ENCODE measurements around the gene PEX26.

PEX26 gene

DNA sequence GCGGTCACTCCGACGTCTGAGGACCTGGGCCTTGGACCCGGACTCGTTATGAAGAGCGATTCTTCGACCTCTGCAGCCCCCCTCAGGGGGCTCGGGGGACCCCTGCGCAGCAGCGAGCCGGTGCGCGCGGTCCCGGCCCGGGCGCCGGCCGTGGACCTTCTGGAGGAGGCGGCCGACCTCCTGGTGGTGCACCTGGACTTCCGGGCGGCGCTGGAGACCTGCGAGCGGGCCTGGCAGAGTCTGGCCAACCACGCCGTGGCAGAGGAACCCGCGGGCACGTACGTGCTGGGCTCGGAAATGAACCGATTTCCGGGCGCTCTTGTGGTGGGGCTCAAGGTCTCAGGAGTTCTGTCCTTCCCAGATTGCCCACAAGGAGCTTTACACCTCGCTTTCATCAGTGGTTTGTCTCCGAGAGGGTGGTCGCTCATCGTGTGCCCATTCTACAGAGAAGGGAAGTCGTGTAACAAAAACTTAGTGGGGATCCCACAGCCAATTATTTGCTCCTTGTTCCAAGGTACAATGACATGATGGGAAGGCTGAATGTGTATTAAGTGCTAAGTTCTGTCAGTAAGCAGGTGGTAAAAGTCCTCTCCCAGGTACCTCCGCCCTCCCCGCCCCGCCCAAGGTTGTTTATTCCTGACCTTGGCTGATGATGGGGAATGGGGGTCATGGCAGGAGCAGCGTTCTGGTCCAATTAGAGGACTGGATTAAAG is 695 bp downstream of the PEX26 start:
- DNase-seq = peak; percentile 49
- Histone ChIP-seq H3K4me3 (ENCODE audit: insufficient read depth in 1 of 2, low read depth in 1 of 2, low read length in 2 of 2) (peak overlapping the region; percentile 86 to 92), H2BK120ac (ENCODE audit: low read depth, low read length) (no peak overlapping the region), H3K9ac (ENCODE audit: low read length) (peak overlapping the region; percentile 99), H3K36me3 (ENCODE audit: control insufficient read depth in 1 of 2, insufficient read depth in 2 of 2, low read depth in 1 of 2, low read length in 2 of 2) (peaks cover 12 to 42% of the 10 kb centered on the region in 2 experiments), H4K8ac (ENCODE audit: low read length) (peak overlapping the region; percentile 90), H3K4ac (ENCODE audit: low read depth in 1 of 2, low read length in 2 of 2) (peak overlapping the region in 1 of 2 experiments; percentile 84), H3K27ac (ENCODE audit: low read length, poor library complexity, severe bottlenecking) (peak overlapping the region; percentile 66), H3K18ac (ENCODE audit: low read depth in 1 of 2, low read length in 2 of 2) (peak overlapping the region; percentile 35 to 91), H2BK12ac (ENCODE audit: low read length in 2 of 2) (no peak overlapping the region), H2BK15ac (ENCODE audit: low read depth, poor library complexity, severe bottlenecking) (peak overlapping the region; percentile 41), H3K4me1 (ENCODE audit: control insufficient read depth, insufficient read depth, low read depth, low read length) (peaks cover 10% of the 10 kb centered on the region), H2BK5ac (ENCODE audit: low read depth, low read length, poor library complexity, severe bottlenecking) (peak overlapping the region; percentile 5), H3K27me3 (ENCODE audit: control insufficient read depth in 1 of 2, insufficient read depth in 1 of 2, low read length in 2 of 2) (no peaks in the 10 kb centered on the region), H3K23ac (ENCODE audit: low read length in 2 of 2) (peak overlapping the region in 1 of 2 experiments; percentile 91), H3K79me1 (replicated peaks; ENCODE audit: low read length, poor library complexity, severe bottlenecking) (peaks cover 16% of the 10 kb centered on the region), H2AK5ac (ENCODE audit: low read length, severe bottlenecking) (no peak overlapping the region), H3K9me3 (ENCODE audit: control insufficient read depth, low read length) (no peaks in the 10 kb centered on the region), H2AFZ (ENCODE audit: low read depth, low read length) (peak overlapping the region; percentile 48), H3K14ac (ENCODE audit: low read length in 2 of 2) (peak overlapping the region in 1 of 2 experiments; percentile 14), H4K91ac (ENCODE audit: low read length) (no peak overlapping the region), H3K4me2 (ENCODE audit: low read length, poor library complexity, severe bottlenecking) (peak overlapping the region; percentile 50)
- 13% methylated on average over 45 of the region's 45 CpGs for WGBS

DNA sequence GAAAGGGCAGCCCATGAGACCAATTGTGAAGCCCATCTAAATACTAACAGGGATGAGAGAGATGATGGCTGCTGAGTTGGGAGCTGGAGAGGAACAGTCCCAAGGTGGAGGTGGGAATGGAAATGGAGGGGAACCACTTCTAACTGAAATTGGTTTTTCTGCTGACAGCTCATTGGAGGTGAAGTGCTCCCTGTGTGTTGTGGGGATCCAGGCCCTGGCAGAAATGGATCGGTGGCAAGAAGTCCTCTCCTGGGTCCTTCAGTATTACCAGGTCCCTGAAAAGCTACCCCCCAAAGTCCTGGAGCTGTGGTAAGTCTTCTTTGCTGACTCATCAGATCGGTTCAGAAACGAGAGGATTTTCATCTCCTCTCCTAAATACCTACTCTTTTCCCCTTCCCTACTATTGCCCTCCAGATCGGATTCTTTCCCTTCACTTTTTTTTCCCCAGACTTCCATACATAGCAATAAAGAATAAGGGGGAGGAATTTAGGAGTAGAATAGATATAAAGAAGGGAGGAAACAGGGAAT is 2.0 kb downstream of the PEX26 start:
- H3K9ac ChIP-seq (ENCODE audit: low read length) = peak overlapping the region; percentile 99
- H3K4me2 ChIP-seq (ENCODE audit: low read length, poor library complexity, severe bottlenecking) = no peak overlapping the region
- H3K4me1 ChIP-seq (ENCODE audit: control insufficient read depth, insufficient read depth, low read depth, low read length) = peaks cover 10% of the 10 kb centered on the region
- H4K91ac ChIP-seq (ENCODE audit: low read length) = no peak overlapping the region
- no peak overlapping the region for H2BK5ac ChIP-seq (ENCODE audit: low read depth, low read length, poor library complexity, severe bottlenecking)
- no peaks in the 10 kb centered on the region for H3K9me3 ChIP-seq (ENCODE audit: control insufficient read depth, low read length)
- H4K8ac ChIP-seq (ENCODE audit: low read length) = no peak overlapping the region
- peaks cover 19% of the 10 kb centered on the region for H3K79me1 ChIP-seq (replicated peaks; ENCODE audit: low read length, poor library complexity, severe bottlenecking)
- DNase-seq = no peak
- H3K4me3 ChIP-seq (ENCODE audit: insufficient read depth in 1 of 2, low read depth in 1 of 2, low read length in 2 of 2) = no peak overlapping the region
- 100% methylated on average over 3 of the region's 4 CpGs for WGBS
- no peak overlapping the region for H2BK15ac ChIP-seq (ENCODE audit: low read depth, poor library complexity, severe bottlenecking)
- H2BK12ac ChIP-seq (ENCODE audit: low read length in 2 of 2) = no peak overlapping the region
- H3K18ac ChIP-seq (ENCODE audit: low read depth in 1 of 2, low read length in 2 of 2) = no peak overlapping the region
- no peak overlapping the region for H2AFZ ChIP-seq (ENCODE audit: low read depth, low read length)
- no peaks in the 10 kb centered on the region for H3K27me3 ChIP-seq (ENCODE audit: control insufficient read depth in 1 of 2, insufficient read depth in 1 of 2, low read length in 2 of 2)
- H2AK5ac ChIP-seq (ENCODE audit: low read length, severe bottlenecking) = no peak overlapping the region
- no peak overlapping the region for H3K27ac ChIP-seq (ENCODE audit: low read length, poor library complexity, severe bottlenecking)
- H3K23ac ChIP-seq (ENCODE audit: low read length in 2 of 2) = no peak overlapping the region
- H2BK120ac ChIP-seq (ENCODE audit: low read depth, low read length) = no peak overlapping the region
- H3K36me3 ChIP-seq (ENCODE audit: control insufficient read depth in 1 of 2, insufficient read depth in 2 of 2, low read depth in 1 of 2, low read length in 2 of 2) = peaks cover 18 to 47% of the 10 kb centered on the region in 2 experiments
- no peak overlapping the region for H3K14ac ChIP-seq (ENCODE audit: low read length in 2 of 2)
- no peak overlapping the region for H3K4ac ChIP-seq (ENCODE audit: low read depth in 1 of 2, low read length in 2 of 2)

DNA sequence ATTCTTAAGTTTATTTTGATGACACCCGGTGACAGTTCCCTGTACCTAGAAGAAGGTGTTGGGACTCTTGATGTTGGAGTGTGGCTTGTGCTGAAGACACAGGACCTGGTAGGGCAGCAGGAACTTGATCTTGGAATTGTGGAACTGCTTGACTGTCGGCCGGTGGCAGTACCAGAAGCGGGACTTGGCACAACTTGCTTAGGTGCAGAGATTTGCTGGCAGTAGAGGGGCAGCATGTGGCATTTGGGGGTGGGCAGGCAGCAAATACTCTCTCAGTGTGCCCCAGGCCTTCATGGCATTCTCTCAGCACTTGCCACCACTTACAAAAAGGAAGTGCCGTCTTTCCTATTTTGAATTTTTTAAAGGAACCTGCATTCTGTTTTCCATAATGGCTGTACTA is 3.6 kb downstream of the PEX26 start:
- Histone ChIP-seq H4K91ac (ENCODE audit: low read length) (peak overlapping the region; percentile 10), H3K9me3 (ENCODE audit: control insufficient read depth, low read length) (no peaks in the 10 kb centered on the region), H2BK12ac (ENCODE audit: low read length in 2 of 2) (no peak overlapping the region), H3K18ac (ENCODE audit: low read depth in 1 of 2, low read length in 2 of 2) (no peak overlapping the region), H4K8ac (ENCODE audit: low read length) (no peak overlapping the region), H3K4me1 (ENCODE audit: control insufficient read depth, insufficient read depth, low read depth, low read length) (peaks cover 5% of the 10 kb centered on the region), H3K27ac (ENCODE audit: low read length, poor library complexity, severe bottlenecking) (no peak overlapping the region), H3K9ac (ENCODE audit: low read length) (no peak overlapping the region), H3K4me2 (ENCODE audit: low read length, poor library complexity, severe bottlenecking) (no peak overlapping the region), H2BK5ac (ENCODE audit: low read depth, low read length, poor library complexity, severe bottlenecking) (no peak overlapping the region), H2AK5ac (ENCODE audit: low read length, severe bottlenecking) (no peak overlapping the region), H3K4me3 (ENCODE audit: insufficient read depth in 1 of 2, low read depth in 1 of 2, low read length in 2 of 2) (no peak overlapping the region), H3K14ac (ENCODE audit: low read length in 2 of 2) (no peak overlapping the region), H3K23ac (ENCODE audit: low read length in 2 of 2) (no peak overlapping the region), H2BK15ac (ENCODE audit: low read depth, poor library complexity, severe bottlenecking) (no peak overlapping the region), H3K27me3 (ENCODE audit: control insufficient read depth in 1 of 2, insufficient read depth in 1 of 2, low read length in 2 of 2) (no peaks in the 10 kb centered on the region), H2AFZ (ENCODE audit: low read depth, low read length) (no peak overlapping the region), H3K79me1 (replicated peaks; ENCODE audit: low read length, poor library complexity, severe bottlenecking) (peaks cover 24% of the 10 kb centered on the region), H2BK120ac (ENCODE audit: low read depth, low read length) (no peak overlapping the region), H3K36me3 (ENCODE audit: control insufficient read depth in 1 of 2, insufficient read depth in 2 of 2, low read depth in 1 of 2, low read length in 2 of 2) (peaks cover 28 to 56% of the 10 kb centered on the region in 2 experiments), H3K4ac (ENCODE audit: low read depth in 1 of 2, low read length in 2 of 2) (no peak overlapping the region)
- 98% methylated on average over 5 of the region's 5 CpGs for WGBS
- DNase-seq = no peak

DNA sequence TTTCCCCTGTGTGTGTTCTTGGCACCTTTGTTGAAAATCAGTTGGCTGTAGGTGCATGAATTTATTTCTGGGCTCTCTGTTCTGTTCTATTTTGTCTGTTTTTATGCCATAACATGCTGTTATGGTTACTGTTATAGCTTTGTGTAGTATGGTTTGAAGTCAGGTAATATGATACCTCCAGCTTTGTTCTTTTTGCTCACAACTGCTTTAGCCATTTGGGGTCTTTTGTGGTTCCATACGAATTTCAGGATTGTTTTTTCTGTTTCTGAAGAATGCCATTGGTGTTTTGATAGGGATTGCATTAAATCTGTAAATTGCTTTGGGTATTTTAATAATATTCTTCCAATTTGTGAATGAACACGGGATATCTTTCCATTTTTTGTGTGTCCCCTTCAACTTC is 4.7 kb downstream of the PEX26 start:
- Histone ChIP-seq H3K9me3 (ENCODE audit: control insufficient read depth, low read length) (no peaks in the 10 kb centered on the region), H3K4me3 (ENCODE audit: insufficient read depth in 1 of 2, low read depth in 1 of 2, low read length in 2 of 2) (no peak overlapping the region), H3K18ac (ENCODE audit: low read depth in 1 of 2, low read length in 2 of 2) (no peak overlapping the region), H2BK12ac (ENCODE audit: low read length in 2 of 2) (no peak overlapping the region), H3K4ac (ENCODE audit: low read depth in 1 of 2, low read length in 2 of 2) (no peak overlapping the region), H3K36me3 (ENCODE audit: control insufficient read depth in 1 of 2, insufficient read depth in 2 of 2, low read depth in 1 of 2, low read length in 2 of 2) (peaks cover 32 to 63% of the 10 kb centered on the region in 2 experiments), H2BK15ac (ENCODE audit: low read depth, poor library complexity, severe bottlenecking) (no peak overlapping the region), H4K8ac (ENCODE audit: low read length) (no peak overlapping the region), H2AK5ac (ENCODE audit: low read length, severe bottlenecking) (no peak overlapping the region), H2BK5ac (ENCODE audit: low read depth, low read length, poor library complexity, severe bottlenecking) (no peak overlapping the region), H3K27ac (ENCODE audit: low read length, poor library complexity, severe bottlenecking) (no peak overlapping the region), H3K4me1 (ENCODE audit: control insufficient read depth, insufficient read depth, low read depth, low read length) (peaks cover 5% of the 10 kb centered on the region), H3K4me2 (ENCODE audit: low read length, poor library complexity, severe bottlenecking) (no peak overlapping the region), H2BK120ac (ENCODE audit: low read depth, low read length) (no peak overlapping the region), H4K91ac (ENCODE audit: low read length) (no peak overlapping the region), H3K27me3 (ENCODE audit: control insufficient read depth in 1 of 2, insufficient read depth in 1 of 2, low read length in 2 of 2) (no peaks in the 10 kb centered on the region), H3K14ac (ENCODE audit: low read length in 2 of 2) (no peak overlapping the region), H2AFZ (ENCODE audit: low read depth, low read length) (no peak overlapping the region), H3K79me1 (replicated peaks; ENCODE audit: low read length, poor library complexity, severe bottlenecking) (peaks cover 21% of the 10 kb centered on the region), H3K9ac (ENCODE audit: low read length) (no peak overlapping the region), H3K23ac (ENCODE audit: low read length in 2 of 2) (no peak overlapping the region)
- 75% methylated on average over 1 of the region's 2 CpGs for WGBS
- DNase-seq = no peak

All from mesenchymal stem cell (in vitro differentiated cells and primary cell).